HG03442 (cell line): ENCODE data around the gene OTOP2.
"Not testable (repeated sequence)": the region's sequence is repeated elsewhere in the genome, so short reads cannot be mapped to it uniquely, and the experiment has no call there.

ENCODE experiments used
- ATAC-seq: cut with Tn5 transposase; IDR thresholded peaks from one replicate; pipeline ENCODE4 v1.9.1; 2021; ENCODE audit warnings: mild to moderate bottlenecking, moderate library complexity; ENCODE audit not compliant: unreplicated experiment

The OTOP2 gene

DNA sequence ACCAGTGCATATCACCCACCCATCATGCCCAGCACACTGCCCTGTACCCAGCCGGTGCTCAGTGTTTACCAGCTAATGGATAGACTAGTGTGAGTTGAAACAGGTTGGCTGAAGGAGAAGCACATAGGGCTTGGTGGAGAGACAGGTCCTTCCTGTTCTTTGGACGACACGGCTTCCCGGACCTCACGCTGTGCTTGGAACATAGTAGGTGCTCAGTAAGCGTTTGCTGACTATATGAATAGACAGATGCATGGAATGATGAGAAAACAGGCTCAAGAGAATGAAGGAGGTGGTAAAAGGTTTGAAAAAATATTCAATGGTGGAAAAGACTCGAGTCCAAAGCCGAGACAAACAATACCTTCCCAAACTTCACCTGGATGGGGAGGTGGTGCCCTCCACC lies 23.9 kb upstream of the OTOP2 start:
- ATAC-seq: no peak

DNA sequence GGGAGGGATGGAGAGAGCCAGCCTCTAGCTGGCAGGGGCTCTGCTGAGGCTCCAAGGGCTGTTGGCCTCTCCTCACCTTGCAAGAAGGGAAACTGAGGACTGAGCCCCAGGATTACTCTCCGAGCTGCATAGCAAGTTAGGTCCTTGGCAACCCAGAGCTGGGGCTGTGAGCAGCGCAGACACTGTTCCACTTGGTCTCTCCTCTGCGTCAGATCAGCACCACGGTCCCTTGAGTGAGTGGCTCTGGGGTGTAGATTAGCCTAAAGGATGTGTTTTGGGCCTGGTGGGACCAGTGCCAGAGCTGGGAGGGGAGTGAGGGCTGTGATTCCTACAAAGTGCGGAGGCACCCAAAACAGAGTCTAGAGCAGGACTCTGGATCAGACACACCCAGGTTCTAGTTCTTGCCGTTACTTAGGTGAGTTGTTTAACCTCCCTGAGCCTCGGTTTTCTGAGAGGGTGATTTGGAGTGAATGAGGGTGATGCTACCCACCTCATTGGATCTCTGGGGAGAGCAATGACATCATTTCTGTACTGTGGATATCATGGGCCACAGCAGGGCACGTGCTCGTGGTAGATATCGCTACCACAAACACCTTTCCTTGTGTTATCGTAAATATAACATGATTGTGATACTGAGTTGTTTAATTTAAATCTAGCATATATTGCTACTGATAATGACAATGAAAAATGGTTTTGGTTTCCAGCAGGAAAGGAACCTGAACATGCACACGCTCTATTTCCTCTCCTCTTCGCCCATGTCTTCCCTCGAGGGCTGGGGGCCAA lies 22.5 kb upstream of the OTOP2 start:
- no peak for ATAC-seq

DNA sequence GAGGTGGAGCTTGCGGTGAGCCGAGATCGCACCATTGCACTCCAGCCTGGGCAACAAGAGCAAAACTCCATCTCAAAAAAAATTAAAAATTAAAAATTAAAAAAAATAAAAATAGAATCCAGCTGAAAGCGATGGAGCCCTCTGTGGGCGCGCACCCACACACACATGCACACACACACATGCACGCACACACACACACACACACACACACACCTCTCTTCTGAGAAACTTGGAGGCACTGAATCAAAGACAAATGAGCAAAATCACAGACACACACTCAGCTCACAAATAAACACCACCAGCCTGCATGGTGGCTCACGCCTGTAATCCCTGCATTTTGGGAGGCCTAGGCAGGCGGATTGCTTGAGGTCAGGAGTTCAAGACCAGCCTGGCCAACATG lies 21.0 kb upstream of the OTOP2 start:
- no peak for ATAC-seq

DNA sequence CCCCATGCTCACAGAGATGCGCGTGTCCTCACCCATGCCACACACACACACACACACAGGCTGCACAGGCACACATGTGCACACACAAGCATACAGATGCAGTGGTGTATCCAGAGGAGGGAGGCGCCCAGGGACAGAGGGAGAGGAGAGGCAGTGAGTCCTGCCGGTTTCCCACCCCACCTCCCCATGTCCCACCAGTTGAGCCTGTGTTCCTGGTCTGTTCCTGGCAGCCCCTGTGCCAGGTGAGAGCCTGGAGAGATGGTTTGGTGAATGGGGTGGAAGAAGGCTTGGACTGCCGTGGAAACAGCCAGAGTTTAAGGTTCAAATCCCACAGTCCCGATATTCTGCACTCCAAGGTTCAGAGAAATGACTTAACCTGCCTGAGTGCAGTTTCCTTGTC lies 20.4 kb upstream of the OTOP2 start:
- ATAC-seq: no peak

DNA sequence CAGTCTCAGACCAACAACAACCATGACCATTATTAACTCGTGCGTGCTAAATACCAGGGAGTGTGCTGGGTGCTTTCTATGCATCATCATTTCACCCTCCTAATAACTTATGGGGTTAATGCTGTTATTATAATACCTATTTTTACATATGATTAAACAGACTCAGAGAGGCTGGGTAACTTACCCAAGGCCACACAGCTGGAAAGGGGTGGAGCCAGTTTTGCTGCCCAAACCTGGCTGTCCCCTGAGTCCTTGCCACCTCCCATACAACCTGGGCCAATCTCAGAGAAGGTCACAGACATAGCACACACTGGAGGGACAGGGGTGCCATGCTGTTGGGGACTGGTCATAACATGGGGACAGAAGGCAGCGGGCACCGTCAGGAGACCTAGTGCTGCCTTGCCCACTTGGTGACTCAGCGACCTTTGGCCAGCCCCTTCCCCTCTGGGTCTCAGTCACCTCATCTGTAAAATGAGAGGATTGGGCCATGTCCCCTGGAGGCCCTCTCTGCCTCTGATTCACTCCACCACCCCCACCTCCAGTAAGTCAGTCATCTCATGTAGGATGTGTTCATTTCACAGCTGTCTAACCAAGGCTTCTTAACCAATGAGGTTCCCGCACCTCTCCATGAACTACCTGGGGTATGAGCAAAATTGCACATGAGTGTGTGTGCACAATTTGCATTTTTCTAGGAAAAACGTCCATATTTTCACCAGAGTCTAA lies 19.2 kb upstream of the OTOP2 start:
- ATAC-seq: no peak

DNA sequence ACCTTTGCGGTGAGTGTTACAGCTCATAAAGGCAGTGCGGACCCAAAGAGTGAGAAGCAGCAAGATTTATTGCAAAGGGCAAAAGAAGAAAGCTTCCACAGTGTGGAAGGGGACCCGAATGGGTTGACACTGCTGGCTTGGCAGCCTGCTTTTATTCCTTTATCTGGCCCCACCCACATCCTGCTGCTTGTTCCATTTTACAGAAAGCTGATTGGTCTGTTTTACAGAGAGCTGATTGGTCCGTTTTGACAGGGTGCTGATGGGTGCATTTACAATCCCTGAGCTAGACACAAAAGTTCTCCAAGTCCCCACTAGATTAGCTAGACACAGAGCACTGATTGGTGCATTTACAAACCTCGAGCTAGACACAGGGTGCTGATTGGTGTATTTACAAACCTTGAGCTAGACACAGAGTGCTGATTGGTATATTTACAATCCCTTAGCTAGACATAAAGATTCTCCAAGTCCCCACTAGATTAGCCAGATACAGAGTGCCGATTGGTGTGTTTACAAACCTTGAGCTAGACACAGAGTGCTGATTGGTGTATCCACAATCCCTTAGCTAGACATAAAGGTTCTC lies 17.8 kb upstream of the OTOP2 start:
- ATAC-seq: not testable (repeated sequence)

DNA sequence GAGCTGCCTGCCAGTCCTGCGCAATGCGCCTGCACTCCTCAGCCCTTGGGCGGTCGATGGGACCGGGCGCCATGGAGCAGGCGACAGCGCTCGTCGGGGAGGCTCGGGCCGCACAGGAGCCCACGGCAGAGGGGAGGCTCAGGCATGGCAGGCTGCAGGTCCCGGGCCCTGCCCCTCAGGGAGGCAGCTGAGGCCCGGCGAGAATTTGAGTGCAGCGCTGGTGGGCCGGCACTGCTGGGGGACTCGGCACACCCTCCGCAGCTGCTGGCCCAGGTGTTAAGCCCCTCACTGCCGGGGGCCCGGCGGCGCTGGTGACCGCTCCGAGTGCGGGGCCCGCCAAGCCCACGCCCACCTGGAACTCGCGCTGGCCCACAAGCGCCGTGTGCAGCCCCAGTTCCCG lies 17.1 kb upstream of the OTOP2 start:
- no peak for ATAC-seq

DNA sequence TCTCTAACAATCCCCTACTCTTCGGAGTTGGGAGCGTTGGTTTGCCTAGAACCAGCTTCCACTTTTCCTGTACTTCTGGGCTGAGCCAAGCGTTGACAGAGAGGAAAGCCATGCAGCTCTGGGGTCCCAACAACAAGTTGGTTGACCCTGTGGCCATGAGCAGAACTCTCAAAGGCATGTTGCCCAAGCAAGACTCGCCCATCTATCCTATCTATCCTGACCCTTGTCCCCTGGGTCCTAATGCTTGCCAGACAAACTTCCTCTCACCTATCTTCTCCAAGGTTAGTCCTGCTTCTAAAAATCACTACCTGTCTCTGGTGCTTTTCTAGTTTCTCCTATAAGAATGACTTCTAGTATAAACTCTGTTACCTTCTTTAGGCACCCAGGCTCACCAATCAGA lies 15.0 kb upstream of the OTOP2 start:
- ATAC-seq: not testable (repeated sequence)

DNA sequence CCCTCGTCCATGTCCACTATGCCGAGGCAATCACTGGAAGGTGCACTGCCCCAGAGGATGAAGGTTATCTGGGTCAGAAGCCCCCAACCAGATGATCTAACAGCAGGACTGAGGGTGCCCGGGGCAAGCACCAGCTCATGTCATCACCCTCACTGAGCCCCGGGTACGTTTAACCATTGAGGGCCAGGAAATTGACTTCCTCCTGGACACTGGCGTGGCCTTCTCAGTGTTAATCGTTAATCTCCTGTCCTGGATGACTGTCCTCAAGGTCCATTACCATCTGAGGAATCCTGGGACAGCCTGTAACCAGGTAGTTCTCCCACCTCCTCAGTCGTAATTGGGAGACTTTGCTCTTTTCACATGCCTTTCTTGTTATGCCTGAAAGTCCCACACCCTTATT lies 12.7 kb upstream of the OTOP2 start:
- ATAC-seq: not testable (repeated sequence)

DNA sequence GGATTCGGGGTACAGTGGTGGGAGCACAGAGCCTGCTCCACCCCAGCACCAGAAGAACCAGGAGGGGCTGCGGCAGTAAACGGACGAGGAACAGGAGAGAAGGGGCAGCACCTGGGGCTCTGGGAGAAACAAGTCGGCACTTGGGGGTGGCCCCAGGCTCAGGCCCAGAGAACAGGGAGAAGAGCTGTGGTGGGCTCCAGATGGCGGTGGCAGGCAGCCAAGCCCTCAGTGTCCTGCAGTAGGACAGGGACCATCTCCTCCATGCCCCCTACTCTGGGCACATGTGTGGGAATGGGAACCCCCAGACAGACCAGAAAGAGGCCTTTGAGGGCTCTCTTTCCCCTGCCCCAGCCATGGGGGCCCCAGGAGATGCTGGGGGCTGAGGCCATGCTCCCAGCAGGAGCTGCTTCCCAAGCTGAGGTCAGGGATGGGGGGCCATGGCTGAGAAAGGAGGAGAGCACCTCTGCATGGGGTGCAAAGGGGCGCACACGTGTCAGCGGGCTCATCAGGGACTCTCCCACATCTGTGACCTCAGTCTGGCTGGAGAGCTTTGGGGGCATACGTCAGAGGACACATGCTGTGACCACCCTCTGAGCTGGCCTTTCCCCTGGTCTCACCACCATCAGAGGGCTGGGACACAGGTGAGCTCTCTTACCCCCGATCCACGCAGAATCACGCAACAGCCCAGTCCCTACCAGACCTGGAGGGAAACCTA lies 7.8 kb upstream of the OTOP2 start:
- ATAC-seq: no peak

DNA sequence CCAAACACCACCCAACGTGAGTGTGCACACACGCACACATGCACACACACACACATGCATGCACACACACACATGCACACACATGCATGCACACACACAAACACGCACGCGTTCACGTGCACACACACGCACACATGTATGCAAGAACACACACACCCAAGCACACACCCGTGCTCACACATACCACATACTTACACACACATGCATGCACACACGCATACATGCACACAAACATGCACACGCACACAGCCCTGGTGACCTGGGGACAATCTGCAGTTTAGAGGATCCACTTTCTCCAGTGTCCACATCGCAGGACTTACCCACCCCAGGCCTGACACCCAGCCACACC lies 7.2 kb upstream of the OTOP2 start:
- no peak for ATAC-seq

DNA sequence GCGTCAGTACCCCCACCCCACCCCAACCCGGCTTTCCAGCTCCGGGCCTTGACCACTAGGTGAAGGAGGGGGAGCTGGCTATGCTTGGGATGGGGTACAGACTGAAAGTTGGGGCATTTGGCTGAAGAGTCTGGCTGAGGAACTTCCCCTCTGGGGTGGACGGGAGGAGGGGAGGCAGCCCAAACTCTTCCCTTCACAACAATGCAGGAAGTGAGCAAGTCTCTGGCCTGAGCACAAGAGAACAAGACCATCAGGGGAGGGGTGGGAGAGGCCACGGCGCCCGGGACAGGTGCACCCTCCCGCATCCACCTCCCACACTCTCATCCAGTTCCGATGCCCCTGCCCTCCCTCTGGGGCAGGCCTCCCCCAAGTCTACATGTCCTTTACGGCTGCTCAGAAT lies 6.6 kb upstream of the OTOP2 start:
- ATAC-seq: no peak

DNA sequence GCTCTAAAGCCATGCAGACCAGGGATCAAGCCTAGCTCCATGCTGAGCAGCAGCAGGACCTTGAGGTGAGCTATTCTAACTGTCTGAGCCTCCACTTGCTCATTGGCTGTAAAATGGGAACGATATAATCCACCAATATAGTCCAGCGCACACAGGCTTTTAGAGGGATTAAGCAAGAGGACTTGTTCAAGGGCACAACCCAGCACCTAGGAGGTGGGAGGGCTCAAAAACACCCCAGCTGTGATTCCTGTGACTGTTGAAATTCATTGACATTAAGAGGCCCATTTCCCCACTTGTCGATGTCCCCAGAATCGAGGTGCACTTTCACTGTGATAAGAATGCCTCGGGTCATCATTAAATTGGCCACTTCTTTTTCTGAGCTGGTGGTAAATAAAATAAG lies 5.2 kb upstream of the OTOP2 start:
- ATAC-seq: no peak

DNA sequence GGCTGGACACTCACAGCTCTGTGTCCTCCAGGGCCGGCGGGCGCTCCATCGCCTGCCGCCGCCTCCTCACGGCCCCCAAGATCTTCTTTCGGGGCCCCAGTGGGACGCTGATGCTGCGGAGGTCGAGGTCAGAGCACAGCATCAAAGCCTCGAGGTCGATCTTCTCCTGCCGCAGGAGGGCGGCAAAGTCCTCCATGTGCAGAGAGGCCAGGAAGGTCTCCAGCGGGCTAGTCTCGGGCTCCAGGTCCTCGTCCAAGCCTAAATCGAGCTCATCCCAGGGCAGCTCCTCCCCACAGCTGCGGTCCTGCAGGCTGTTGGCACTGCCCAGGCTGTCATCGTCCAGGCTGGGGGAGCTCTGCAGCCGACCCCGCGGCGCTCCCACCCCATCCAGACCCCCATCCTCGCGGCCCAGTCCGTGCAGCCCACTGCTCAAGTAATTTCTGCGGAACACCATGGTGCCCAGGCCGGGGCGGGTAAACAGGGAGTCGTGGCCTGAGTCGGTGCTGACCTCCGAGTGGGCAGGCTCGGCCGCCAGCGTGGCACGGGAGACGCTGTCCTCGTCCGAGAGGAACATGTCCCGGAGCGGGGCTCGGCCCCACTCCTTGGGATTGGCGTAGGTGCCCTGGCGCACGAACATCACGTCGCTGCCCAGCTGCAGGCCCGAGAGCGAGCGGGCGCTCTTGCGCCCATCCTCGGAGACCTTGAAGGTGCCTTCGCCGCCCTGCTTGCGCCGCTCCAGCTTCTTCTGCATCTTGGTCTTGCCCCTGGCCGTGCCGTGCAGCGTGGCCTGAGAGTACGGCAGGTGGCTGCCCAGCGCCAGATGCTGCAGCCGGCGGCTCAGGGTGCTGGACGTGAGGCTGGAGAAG lies 4.4 kb upstream of the OTOP2 start:
- ATAC-seq: no peak

DNA sequence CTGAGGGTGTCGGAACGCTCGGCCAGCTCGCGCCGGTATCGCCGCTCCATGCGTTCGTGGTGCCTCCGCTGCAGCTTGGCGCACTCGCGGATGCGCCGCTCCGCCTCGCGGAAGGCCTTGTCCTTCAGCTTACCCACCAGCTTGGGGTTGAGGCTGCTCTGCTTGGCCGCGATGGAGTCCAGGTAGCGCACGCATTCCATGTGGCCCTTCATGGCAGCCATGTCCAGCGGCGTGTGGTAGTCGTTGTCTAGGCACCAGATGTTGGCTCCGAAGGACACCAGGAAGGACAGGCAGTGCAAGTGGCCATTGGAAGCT lies 3.8 kb upstream of the OTOP2 start:
- ATAC-seq: no peak

DNA sequence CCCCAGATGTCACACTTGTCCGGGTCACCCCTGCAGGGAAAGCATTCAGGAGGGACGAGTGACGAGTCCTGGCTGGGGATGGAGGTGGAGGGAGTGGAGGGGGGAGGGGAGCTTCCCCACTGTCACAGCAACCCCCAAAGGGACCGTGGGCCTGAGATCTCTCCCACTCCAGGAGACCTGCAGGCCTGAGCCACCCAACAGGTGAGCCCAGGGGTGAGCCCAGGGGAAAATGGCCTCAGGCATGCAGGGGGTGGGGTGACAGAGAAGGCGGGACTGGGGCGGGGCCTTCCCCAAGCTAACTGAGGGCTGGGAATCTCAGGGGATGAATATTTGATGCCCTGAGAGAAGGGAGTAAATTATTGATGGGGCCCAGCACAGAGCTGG lies 3.4 kb upstream of the OTOP2 start:
- ATAC-seq: no peak

DNA sequence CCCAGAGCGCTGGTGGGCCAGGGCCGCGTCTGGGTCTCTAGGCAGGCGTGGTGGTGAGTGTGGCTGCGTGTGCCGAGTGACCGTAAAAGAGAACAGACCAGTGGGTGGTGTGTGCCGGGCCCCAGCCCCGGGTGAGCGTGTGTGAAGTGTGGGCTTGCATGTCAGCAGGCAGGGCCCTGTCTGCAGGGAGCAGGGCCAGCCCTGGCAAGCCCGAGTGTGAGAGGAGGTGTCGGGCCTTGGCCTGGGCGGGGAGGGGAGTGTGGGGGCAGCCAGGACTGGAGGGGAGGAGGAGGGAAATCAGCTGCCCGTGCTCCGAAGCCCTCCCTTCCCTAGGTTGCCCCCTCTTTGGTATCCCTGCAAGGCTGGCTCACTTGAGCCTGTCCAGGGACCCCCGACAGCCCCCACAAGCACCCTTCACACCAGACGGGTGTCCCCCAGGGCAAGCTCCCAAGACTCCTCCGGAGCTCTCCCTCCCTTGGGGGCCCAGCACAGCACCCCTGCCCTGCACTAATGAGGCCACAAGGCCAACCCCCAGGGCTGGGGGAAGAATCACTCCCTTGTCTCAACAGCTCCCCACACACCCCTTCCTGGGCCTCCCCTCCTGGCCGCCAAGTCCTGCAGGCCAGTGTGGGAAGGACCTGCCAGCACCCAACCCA lies 2.9 kb upstream of the OTOP2 start:
- ATAC-seq: no peak

DNA sequence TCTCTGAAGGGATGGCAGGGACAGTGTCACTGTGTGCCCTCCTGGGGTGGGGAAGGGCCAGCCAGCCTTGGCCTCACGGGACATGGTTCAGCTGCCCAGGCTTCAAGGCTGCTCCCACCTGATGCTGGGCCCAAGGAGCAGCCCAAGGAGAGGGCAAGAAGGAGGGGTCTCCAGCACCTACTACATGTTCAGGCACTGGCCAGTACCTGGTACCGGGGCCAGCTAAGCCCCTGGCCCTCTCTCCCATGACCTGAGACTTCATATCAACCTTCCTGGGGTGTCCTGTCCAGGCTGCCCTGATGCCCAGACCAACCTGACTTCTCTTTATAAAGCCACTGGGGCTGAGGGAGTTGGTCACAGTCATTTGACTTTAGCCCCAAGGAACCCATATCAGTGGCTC lies 2.3 kb upstream of the OTOP2 start:
- ATAC-seq: no peak

DNA sequence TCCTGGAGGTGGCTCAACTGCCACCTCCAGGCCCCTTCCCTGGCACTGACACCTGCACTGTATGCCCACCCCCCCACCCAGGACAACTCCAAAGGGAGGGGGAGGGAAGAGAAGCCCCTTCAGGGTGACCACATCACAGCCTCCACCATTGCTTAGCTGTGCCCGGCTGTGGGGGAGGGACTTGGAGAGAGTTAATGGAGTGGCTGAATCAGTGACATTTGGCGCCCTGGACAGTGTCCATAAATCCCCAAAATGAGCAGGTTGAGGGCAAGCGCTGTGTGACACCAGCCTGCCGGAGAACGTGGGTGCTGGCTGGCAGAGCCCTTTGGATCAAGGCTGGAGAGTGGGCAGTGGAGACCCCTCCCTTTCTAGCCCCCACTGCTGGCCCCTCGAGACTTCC lies 1.9 kb upstream of the OTOP2 start:
- ATAC-seq: no peak

DNA sequence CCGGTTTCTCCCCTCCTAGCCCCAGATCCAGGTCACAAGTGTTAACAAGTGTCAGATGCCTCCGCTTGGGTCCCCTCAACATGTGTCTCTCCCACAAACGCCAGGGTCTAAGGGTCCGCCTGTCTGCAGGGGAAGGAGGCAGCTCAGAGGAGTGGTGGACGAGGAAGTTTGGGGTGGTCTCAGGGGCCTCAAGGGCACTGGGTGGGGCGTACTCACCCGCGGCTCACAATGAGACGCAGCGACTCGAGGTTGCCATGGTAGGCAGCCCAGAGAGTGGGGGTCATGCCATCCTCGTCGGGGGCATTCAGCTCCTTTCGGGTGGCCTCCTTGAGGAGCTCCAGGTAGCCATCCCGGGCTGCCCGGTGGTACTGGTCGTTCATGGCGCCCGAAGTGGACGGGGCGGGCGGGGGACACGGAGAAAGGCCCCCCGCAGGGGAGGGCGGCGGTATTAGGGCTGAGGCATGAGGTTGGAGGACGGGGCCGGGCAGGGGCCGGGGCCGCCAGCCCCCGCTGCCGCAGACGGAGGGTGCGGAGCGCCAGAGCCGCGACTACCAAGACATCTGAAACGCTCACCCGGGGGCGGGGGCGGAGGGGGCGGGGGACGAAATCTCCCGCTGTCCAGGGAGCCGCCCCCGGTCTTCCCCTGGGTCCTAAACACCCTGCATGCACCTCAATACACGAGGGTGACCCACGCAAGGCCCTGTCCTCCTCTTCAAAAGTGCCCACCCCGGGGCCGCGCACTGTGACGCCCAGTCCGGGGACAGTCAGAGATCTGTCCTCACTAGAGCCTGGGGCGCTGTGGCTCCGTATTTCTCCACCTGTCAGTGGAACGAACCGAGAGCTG lies 1.2 kb upstream of the OTOP2 start, which contains the start of gene USH1G:
TSS of gene USH1G (minus strand) at position 562 of the 844 bp plus-strand sequence. CDS start at position 380, 182 bp downstream.
- no peak for ATAC-seq
